ENCODE data around the gene HSH2D. TPM values are rescaled to one million over a fixed set of nuclear protein-coding genes. Genes with fewer than 3 reads are reported as not detected.

Gene HSH2D
- total RNA-seq, 1 experiment from 2014 or later: 0.23 TPM

- H3K36me3 Mint-ChIP-seq (ENCODE audit: insufficient read depth, unreplicated experiment): peaks cover 67% of the 10 kb centered on the region
- H3K4me3 Mint-ChIP-seq (ENCODE audit: unreplicated experiment): peak overlapping the region; percentile 13
- Histone ChIP-seq H3K4me3 (ENCODE audit: low read depth, low read length) (no peak overlapping the region), H3K9me3 (no peaks in the 10 kb centered on the region), H3K4me1 (peaks cover 26% of the 10 kb centered on the region), H3K27me3 (replicated peaks; ENCODE audit: control insufficient read depth, insufficient read depth, low read length) (no peaks in the 10 kb centered on the region), H3K36me3 (ENCODE audit: control insufficient read depth, insufficient read depth, low read length) (peaks cover 16% of the 10 kb centered on the region)
- BruUV-seq (replicated peaks): TSS peak; percentile 9
- H3K9me3 Mint-ChIP-seq (ENCODE audit: unreplicated experiment): no peaks in the 10 kb centered on the region
- peak; percentile 80 to 81 for DNase-seq
- H3K27ac Mint-ChIP-seq (ENCODE audit: unreplicated experiment): peak overlapping the region; percentile 96
- ChIA-PET POLR2A (no interaction called here), CTCF (interaction anchor here (0.6 to 1.2 kb wide), 2 partner anchors 166 to 192 kb away, joined by 4 read pairs; no protein-coding TSS in a partner anchor)
- intact Hi-C loops (cut with micrococcal nuclease; ENCODE audit: unreplicated experiment): no loop called here
- peak in 1 of 2 experiments; percentile 9 for TF ChIP-seq CTCF (IDR thresholded peaks at IDR 0.05; ENCODE audit: insufficient read depth in 1 of 2, low read depth in 1 of 2, low read length in 1 of 2, severe bottlenecking in 1 of 2, unreplicated experiment in 1 of 2)
- H3K4me1 Mint-ChIP-seq (ENCODE audit: low read depth, unreplicated experiment): peaks cover 22% of the 10 kb centered on the region
- no peaks in the 10 kb centered on the region for H3K27me3 Mint-ChIP-seq (ENCODE audit: insufficient read depth, unreplicated experiment)
Observed at GRCh38 chr19:16191216-16191908, 47.9 kb downstream of the HSH2D start.

- no TSS peak for BruUV-seq (replicated peaks)
- ChIA-PET POLR2A (no interaction called here), CTCF (no interaction called here)
- H3K36me3 Mint-ChIP-seq (ENCODE audit: insufficient read depth, unreplicated experiment): peaks cover 57% of the 10 kb centered on the region
- Histone ChIP-seq H3K4me1 (peaks cover 27% of the 10 kb centered on the region), H3K36me3 (ENCODE audit: control insufficient read depth, insufficient read depth, low read length) (peaks cover 9% of the 10 kb centered on the region), H3K27me3 (replicated peaks; ENCODE audit: control insufficient read depth, insufficient read depth, low read length) (no peaks in the 10 kb centered on the region), H3K4me3 (ENCODE audit: low read depth, low read length) (no peak overlapping the region), H3K9me3 (no peaks in the 10 kb centered on the region)
- no peak overlapping the region for H3K4me3 Mint-ChIP-seq (ENCODE audit: unreplicated experiment)
- no peaks in the 10 kb centered on the region for H3K9me3 Mint-ChIP-seq (ENCODE audit: unreplicated experiment)
- H3K27ac Mint-ChIP-seq (ENCODE audit: unreplicated experiment): peak overlapping the region; percentile 75
- DNase-seq: no peak
- intact Hi-C loops (cut with micrococcal nuclease; ENCODE audit: unreplicated experiment): no loop called here
- H3K4me1 Mint-ChIP-seq (ENCODE audit: low read depth, unreplicated experiment): peaks cover 22% of the 10 kb centered on the region
- H3K27me3 Mint-ChIP-seq (ENCODE audit: insufficient read depth, unreplicated experiment): no peaks in the 10 kb centered on the region
- TF ChIP-seq CTCF (IDR thresholded peaks at IDR 0.05; ENCODE audit: insufficient read depth in 1 of 2, low read depth in 1 of 2, low read length in 1 of 2, severe bottlenecking in 1 of 2, unreplicated experiment in 1 of 2): no peak
Observed at GRCh38 chr19:16193466-16193865, 50.0 kb downstream of the HSH2D start.

- Histone ChIP-seq H3K9me3 (no peaks in the 10 kb centered on the region), H3K4me3 (ENCODE audit: low read depth, low read length) (peak overlapping the region; percentile 70), H3K4me1 (peaks cover 20% of the 10 kb centered on the region), H3K36me3 (ENCODE audit: control insufficient read depth, insufficient read depth, low read length) (peaks cover 2% of the 10 kb centered on the region; the same call in 1 of the 2 replicates), H3K27me3 (replicated peaks; ENCODE audit: control insufficient read depth, insufficient read depth, low read length) (no peaks in the 10 kb centered on the region)
- ChIA-PET CTCF (interaction anchor here (0.6 to 1.5 kb wide), 3 partner anchors 12 to 231 kb away, joined by 3 to 17 read pairs (median 4); partner anchors contain the start of gene FAM32A), POLR2A (interaction anchor here (0.5 to 2.7 kb wide), 6 partner anchors 9 to 360 kb away, joined by 3 to 28 read pairs (median 4); partner anchors contain the start of gene FAM32A)
- H3K27me3 Mint-ChIP-seq (ENCODE audit: insufficient read depth, unreplicated experiment): no peaks in the 10 kb centered on the region
- no peaks in the 10 kb centered on the region for H3K9me3 Mint-ChIP-seq (ENCODE audit: unreplicated experiment)
- peaks cover 7% of the 10 kb centered on the region for H3K4me1 Mint-ChIP-seq (ENCODE audit: low read depth, unreplicated experiment)
- H3K4me3 Mint-ChIP-seq (ENCODE audit: unreplicated experiment): peak overlapping the region; percentile 81
- intact Hi-C loops (cut with micrococcal nuclease; ENCODE audit: unreplicated experiment): no loop called here
- TSS peak; percentile 81 for BruUV-seq (replicated peaks)
- peaks cover 37% of the 10 kb centered on the region for H3K36me3 Mint-ChIP-seq (ENCODE audit: insufficient read depth, unreplicated experiment)
- TF ChIP-seq CTCF (IDR thresholded peaks at IDR 0.05; ENCODE audit: insufficient read depth in 1 of 2, low read depth in 1 of 2, low read length in 1 of 2, severe bottlenecking in 1 of 2, unreplicated experiment in 1 of 2): no peak
- no peak for DNase-seq
- H3K27ac Mint-ChIP-seq (ENCODE audit: unreplicated experiment): peak overlapping the region; percentile 83
Observed at GRCh38 chr19:16197188-16197621, 53.7 kb downstream of the HSH2D start.

Data from Caco-2 (cell line).